Ovary (tissue), 9 donors: ENCODE results near the gene CCDC198. TPM values are rescaled to one million over a fixed set of nuclear protein-coding genes. Genes with fewer than 3 reads are reported as not detected.

Source experiments
- DNase-seq, 5 donors: peaks; one replicate each; pipeline ENCODE4 v3.0.0-alpha.2; 2019 to 2020
- H3K27ac ChIP-seq, 2 donors: fragments of 200-600 bp; one replicate each; pipeline versions ENCODE4 v1.5.1 to v1.8.0; 2019 to 2022
- H3K27me3 ChIP-seq: fragments of 200-600 bp; one replicate; pipeline ENCODE4 v1.8.0; 2022
- H3K36me3 ChIP-seq: fragments of 200-600 bp; sonication (generic); one replicate; pipeline ENCODE4 v1.5.1; 2019
- H3K4me1 ChIP-seq: one replicate; pipeline ENCODE4 v1.8.1; 2013; ENCODE audit warnings: mild to moderate bottlenecking, moderate library complexity; ENCODE audit not compliant: insufficient read depth
- H3K4me3 ChIP-seq: fragments of 200-600 bp; sonication (generic); one replicate; pipeline ENCODE4 v1.5.1; 2017
- H3K9me3 ChIP-seq, 2 donors: fragments of 200-600 bp in 1 of 2; sonication (generic) in 1 of 2; one replicate each; pipeline versions ENCODE4 v1.5.1 to v1.8.1; 2013 to 2019; ENCODE audit warnings: mild to moderate bottlenecking in 1 of 2, moderate library complexity in 1 of 2
- CTCF ChIP-seq, 3 donors: fragments of 450-650 bp in 2 of 3; fragments of 200-600 bp in 1 of 3; IDR thresholded peaks; one replicate each; pipeline versions ENCODE4 v1.5.1 to v1.8.0; 2016 to 2022; ENCODE audit warnings: antibody characterized with exemption in 3 of 3, mild to moderate bottlenecking in 1 of 3
- EP300 ChIP-seq: sonication (generic); formaldehyde crosslinking; IDR thresholded peaks from one replicate; pipeline ENCODE4 v1.6.1; 2017; ENCODE audit warnings: antibody characterized with exemption
- POLR2A ChIP-seq: fragments of 450-650 bp; IDR thresholded peaks from one replicate; pipeline ENCODE4 v1.6.1; 2017; ENCODE audit warnings: antibody characterized with exemption, mild to moderate bottlenecking, moderate library complexity
- WGBS, 3 donors: extraction: QIAGEN DNeasy Blood & Tissue Kit in 1 of 3; methylation state at CpG; one replicate each; pipeline versions ENCODE4 v1.1.5 to v1.1.7; 2013 to 2017; 5-methylcytosine and 5-hydroxymethylcytosine counted together
- intact Hi-C, 4 donors: fragments of 100-400 bp; cut with DNase I; formaldehyde crosslinking; loops; one replicate each; pipeline versions ENCODE4 v1.11.0 to v1.15.1; 2022 to 2023
- polyA plus RNA-seq, 2 donors: library from polyadenylated mRNA; stranded (reverse); fragments of 200-250 nt in 1 of 2; fragments of 350-450 nt in 1 of 2; fragmentation: Illumina TruSeq in 1 of 2; extraction: RNeasy Lipid Tissue Mini Kit (QIAGEN cat#74804) in 1 of 2; gene quantifications; one replicate each; pipeline ENCODE4 v1.2.3, GENCODE V29; 2013 to 2014
- total RNA-seq, 7 donors: library from RNA; depleted of rRNA in 2 of 7; stranded (reverse); fragments of >200 nt in 2 of 7; fragmentation: NEBNext Ultra II Directional in 3 of 7; extraction: Animal tissue kit (Norgen Biotek cat#: 25700) in 3 of 7; gene quantifications; one replicate each; pipeline versions ENCODE4 v1.1.0 to v1.2.4, GENCODE V29; 2016 to 2023
- donor health status: DM: no; HTN: no; CAD: no; lungs with moderate emphysema.
- donor health status: DM: no; HTN: no; CAD: no.
- donor health status: Bipolar disorder and iron deficiency.
- donor health status: DM: yes; HTN: yes; CAD: no.
- donor health status: DM: no; HTN: no; CAD: no.
- donor health status: DM: yes; HTN: yes; CAD: no.

Gene CCDC198
- total and polyA plus RNA-seq, 9 donors, result 0.05 to 12.3 (median 1.3) TPM; not detected in 4

GRCh38 chr14:57487771-57488170 lies 5.9 kb downstream of the CCDC198 start:
- intact Hi-C loops, result loop anchor here in 3 of 4 donors (5.0 to 10.0 kb wide), 3 partner anchors 577 to 587 kb away; no protein-coding TSS in a partner anchor
- no peaks in the 10 kb centered on the region for H3K27me3 ChIP-seq
- WGBS, 3 donors, result 14 to 24% (median 19%) methylated on average over 1 of the region's 1 CpG

GRCh38 chr14:57486767-57487379 lies 6.8 kb downstream of the CCDC198 start:
- TF ChIP-seq CTCF (IDR thresholded peaks at IDR 0.05) (peak; percentile 15 to 44 (median 37)), EP300 (no peak), POLR2A (no peak)
- Histone ChIP-seq H3K9me3 (no peaks in the 10 kb centered on the region), H3K27ac (no peak overlapping the region), H3K36me3 (no peaks in the 10 kb centered on the region), H3K4me3 (no peak overlapping the region), H3K4me1 (no peaks in the 10 kb centered on the region), H3K27me3 (no peaks in the 10 kb centered on the region)
- 18 to 28% (median 24%) methylated on average over 3 of the region's 3 CpGs for WGBS, 3 donors
- DNase-seq, result no peak
- intact Hi-C loops, result loop anchor here in 3 of 4 donors (5.0 to 10.0 kb wide), 3 partner anchors 578 to 588 kb away; no protein-coding TSS in a partner anchor

More at GRCh38 chr14:57487771-57488170, 5.9 kb downstream of the CCDC198 start:
- Histone ChIP-seq H3K4me3 (no peak overlapping the region), H3K4me1 (no peaks in the 10 kb centered on the region), H3K9me3 (no peaks in the 10 kb centered on the region), H3K27ac (no peak overlapping the region), H3K36me3 (no peaks in the 10 kb centered on the region)
- TF ChIP-seq POLR2A (no peak), EP300 (no peak), CTCF (IDR thresholded peaks at IDR 0.05) (no peak)
- DNase-seq, result no peak

GRCh38 chr14:57485635-57486034 lies 8.0 kb downstream of the CCDC198 start:
- Histone ChIP-seq H3K27ac (no peak overlapping the region), H3K27me3 (no peaks in the 10 kb centered on the region), H3K4me1 (no peaks in the 10 kb centered on the region), H3K4me3 (no peak overlapping the region), H3K36me3 (no peaks in the 10 kb centered on the region), H3K9me3 (no peaks in the 10 kb centered on the region)
- intact Hi-C loops, result loop anchor here in 3 of 4 donors (5.0 to 10.0 kb wide), 3 partner anchors 579 to 589 kb away; no protein-coding TSS in a partner anchor
- DNase-seq, result no peak
- no peak for TF ChIP-seq POLR2A
- TF ChIP-seq CTCF (IDR thresholded peaks at IDR 0.05), result no peak
- TF ChIP-seq EP300, result no peak

- Histone ChIP-seq H3K27me3 (no peaks in the 10 kb centered on the region), H3K27ac (no peak overlapping the region), H3K36me3 (no peaks in the 10 kb centered on the region), H3K9me3 (no peaks in the 10 kb centered on the region), H3K4me3 (no peak overlapping the region), H3K4me1 (peaks cover 13% of the 10 kb centered on the region)
- no peak for DNase-seq
- whole genome bisulfite sequencing, 3 donors, result 55 to 62% (median 57%) methylated on average over 3 of the region's 3 CpGs
- TF ChIP-seq EP300 (no peak), POLR2A (no peak), CTCF (IDR thresholded peaks at IDR 0.05) (no peak)
- intact Hi-C loops, result loop anchor here in 3 of 4 donors (5.0 to 10.0 kb wide), 3 partner anchors 583 to 593 kb away; no protein-coding TSS in a partner anchor
Observed at GRCh38 chr14:57482120-57482519, 11.5 kb downstream of the CCDC198 start.
